Stimulated activated CD8-positive, alpha-beta memory T cell treated with anti-CD3 and anti-CD28 coated beads, Interleukin-7, amount 100 ng/mL, for 24 hours (primary cell): Measurements from ENCODE around the gene PDK4.
"Not testable (repeated sequence)": the region's sequence is repeated elsewhere in the genome, so short reads cannot be mapped to it uniquely, and the experiment has no call there.

ENCODE experiments used
- DNase-seq: peaks from one replicate; pipeline ENCODE4 v3.0.0-alpha.2; 2020; ENCODE audit warnings: low read depth

Gene PDK4

GRCh38 chr7:95569720-95570119 is 26.6 kb downstream of the PDK4 start:
- DNase-seq, result no peak

GRCh38 chr7:95560674-95561073 is 35.6 kb downstream of the PDK4 start:
- no peak for DNase-seq

GRCh38 chr7:95558864-95559263 is 37.5 kb downstream of the PDK4 start:
- DNase-seq, result no peak

GRCh38 chr7:95556777-95557176 is 39.5 kb downstream of the PDK4 start:
- no peak for DNase-seq

- no peak for DNase-seq
Observed at GRCh38 chr7:95553939-95554338, 42.4 kb downstream of the PDK4 start.

GRCh38 chr7:95552010-95552926 is 44.0 kb downstream of the PDK4 start:
- not testable (repeated sequence) for DNase-seq

- DNase-seq, result no peak
Observed at GRCh38 chr7:95550546-95550945, 45.8 kb downstream of the PDK4 start.

- DNase-seq, result no peak
Observed at GRCh38 chr7:95549818-95550529, 46.3 kb downstream of the PDK4 start.

- no peak for DNase-seq
Observed at GRCh38 chr7:95547361-95548348, 48.7 kb downstream of the PDK4 start.

GRCh38 chr7:95546647-95547046 is 49.7 kb downstream of the PDK4 start:
- DNase-seq, result no peak

- DNase-seq, result no peak
Observed at GRCh38 chr7:95545673-95546072, 50.6 kb downstream of the PDK4 start.

GRCh38 chr7:95545007-95545615 is 51.2 kb downstream of the PDK4 start:
- DNase-seq, result no peak

GRCh38 chr7:95544171-95544570 is 52.1 kb downstream of the PDK4 start:
- DNase-seq, result no peak

- no peak for DNase-seq
Observed at GRCh38 chr7:95543312-95543711, 53.0 kb downstream of the PDK4 start.

- no peak for DNase-seq
Observed at GRCh38 chr7:95540366-95540765, 56.0 kb downstream of the PDK4 start.

GRCh38 chr7:95539426-95539825 is 56.9 kb downstream of the PDK4 start:
- no peak for DNase-seq

- DNase-seq, result no peak
Observed at GRCh38 chr7:95537468-95537867, 58.8 kb downstream of the PDK4 start.

- no peak for DNase-seq
Observed at GRCh38 chr7:95536656-95537311, 59.5 kb downstream of the PDK4 start.

- DNase-seq, result no peak
Observed at GRCh38 chr7:95535662-95536061, 60.7 kb downstream of the PDK4 start.

GRCh38 chr7:95534796-95535195 is 61.5 kb downstream of the PDK4 start:
- DNase-seq, result no peak
